Ramos (cell line): ENCODE measurements around the gene R3HDM4.

Source experiments
- in situ Hi-C: fragments of 300-500 bp; cut with MboI; formaldehyde crosslinking; loops from one replicate; pipeline ENCODE4 v1.14.3; 2022; ENCODE audit warnings: low sequenced_read_pairs; ENCODE audit not compliant: unreplicated experiment

The R3HDM4 gene

DNA sequence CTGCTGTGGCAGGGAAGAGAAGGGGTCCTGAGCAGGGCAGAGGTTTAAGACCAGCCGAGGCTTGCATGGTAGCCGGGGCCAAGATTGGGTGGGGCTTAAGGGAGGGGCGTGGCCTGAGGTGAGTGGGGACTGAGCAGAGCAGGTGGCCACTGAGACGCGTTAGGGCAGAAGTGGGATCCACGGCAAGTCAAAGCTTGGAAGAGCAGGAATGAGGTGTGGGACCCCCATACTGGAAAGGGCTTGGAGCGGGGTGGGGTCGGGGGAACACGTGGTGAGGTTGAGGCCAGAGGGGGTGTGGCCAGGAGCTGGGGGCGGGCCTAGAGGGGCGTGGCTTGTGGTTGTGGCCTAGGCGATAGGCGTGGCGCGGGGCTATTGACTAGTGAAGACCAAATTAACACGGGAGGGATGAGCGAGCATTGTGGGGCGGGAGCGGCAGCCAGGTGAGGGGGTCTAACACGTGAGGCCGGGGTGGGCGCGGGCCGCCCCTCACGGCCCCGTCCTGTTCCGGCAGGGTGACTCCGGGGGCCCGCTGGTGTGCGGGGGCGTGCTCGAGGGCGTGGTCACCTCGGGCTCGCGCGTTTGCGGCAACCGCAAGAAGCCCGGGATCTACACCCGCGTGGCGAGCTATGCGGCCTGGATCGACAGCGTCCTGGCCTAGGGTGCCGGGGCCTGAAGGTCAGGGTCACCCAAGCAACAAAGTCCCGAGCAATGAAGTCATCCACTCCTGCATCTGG, 50.3 kb downstream of the R3HDM4 start:
- in situ Hi-C loops = no loop called here

GRCh38 chr19:861756-862580, 51.1 kb downstream of the R3HDM4 start:
- in situ Hi-C loops = no loop called here

GRCh38 chr19:861141-861755, 51.8 kb downstream of the R3HDM4 start:
- in situ Hi-C loops = no loop called here

DNA sequence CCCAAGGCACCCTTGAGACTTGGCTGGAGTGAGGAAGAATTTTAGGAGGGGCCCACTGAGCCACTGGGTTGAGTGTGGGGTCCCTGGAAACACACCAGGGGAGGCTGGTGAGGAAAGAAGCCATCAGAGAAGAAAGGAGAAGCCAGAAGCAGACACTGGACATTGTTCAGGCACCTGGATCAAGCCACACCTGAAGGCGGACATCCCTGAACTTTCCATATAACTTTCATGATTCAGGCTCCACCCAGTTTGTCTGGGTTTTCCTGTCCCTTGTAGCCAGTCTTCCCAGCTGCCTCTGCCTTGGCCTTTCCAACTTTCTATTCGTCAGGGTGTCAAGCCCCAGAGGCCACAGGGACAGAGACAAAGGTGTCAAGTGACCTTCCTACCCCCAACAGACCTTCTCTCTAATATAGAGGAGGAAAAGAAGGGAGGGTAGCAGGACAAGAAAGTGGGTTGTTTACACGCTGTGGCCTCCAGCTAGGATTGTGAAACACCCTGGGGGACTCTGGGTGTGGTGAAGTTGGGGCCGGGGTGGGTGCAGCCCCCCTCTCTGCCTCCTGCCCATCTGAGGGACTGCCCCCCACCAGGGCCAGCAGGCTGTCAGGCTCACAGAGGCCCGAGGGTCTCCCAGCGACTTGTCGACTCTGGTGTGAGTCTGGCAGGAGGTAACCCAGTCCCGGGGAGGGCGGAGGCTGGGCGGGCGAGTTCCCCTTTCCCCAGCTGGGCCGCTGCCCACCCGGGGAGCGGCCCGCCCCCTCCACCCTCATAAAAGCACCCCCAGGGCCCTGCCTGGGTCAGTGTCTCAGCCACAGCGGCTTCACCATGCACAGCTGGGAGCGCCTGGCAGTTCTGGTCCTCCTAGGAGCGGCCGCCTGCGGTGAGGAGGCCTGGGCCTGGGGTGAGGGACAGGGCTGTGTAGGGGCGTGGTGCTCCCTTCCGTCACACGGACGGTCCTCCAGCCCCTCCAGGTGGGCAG, 53.9 kb downstream of the R3HDM4 start, which contains the start of gene CFD:
CFD (plus strand) TSS at position 797 of the 976 bp plus-strand sequence; CDS start at position 823, 26 bp downstream.
- in situ Hi-C loops = loop anchor here (5.0 to 10.0 kb wide), 2 partner anchors 63 to 126 kb away; partner anchors contain the start of gene WDR18

- in situ Hi-C loops = loop anchor here (5.0 to 10.0 kb wide), 2 partner anchors 64 to 127 kb away; partner anchors contain the start of gene WDR18
These were observed 54.7 kb downstream of the R3HDM4 start for GRCh38 chr19:858284-858683.

- in situ Hi-C loops = loop anchor here (5.0 to 10.0 kb wide), 2 partner anchors 67 to 129 kb away; partner anchors contain the start of gene WDR18
These were observed 57.4 kb downstream of the R3HDM4 start for GRCh38 chr19:855566-856120.

DNA sequence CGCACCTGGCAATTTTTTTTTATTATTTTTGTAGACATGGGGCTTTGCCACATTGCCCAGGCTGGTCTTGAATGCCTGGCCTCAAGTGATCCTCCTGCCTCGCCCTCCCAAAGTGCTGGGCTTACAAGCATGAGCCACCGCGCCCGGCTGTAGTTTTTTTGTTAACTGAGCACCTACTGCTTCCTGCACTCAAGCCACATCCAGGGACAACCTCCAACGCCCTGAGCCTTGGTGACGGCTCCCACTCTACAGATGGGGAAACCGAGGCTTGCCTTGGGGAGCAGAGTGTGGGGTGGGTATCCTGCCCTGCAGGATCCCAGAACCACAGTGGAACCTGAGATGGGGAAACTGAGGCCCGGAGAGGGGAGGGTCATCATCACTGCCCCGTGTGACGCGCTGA, 57.9 kb downstream of the R3HDM4 start:
- in situ Hi-C loops = loop anchor here (5.0 to 10.0 kb wide), 2 partner anchors 67 to 130 kb away; partner anchors contain the start of gene WDR18

GRCh38 chr19:854549-854948, 58.5 kb downstream of the R3HDM4 start:
- in situ Hi-C loops = loop anchor here (10.0 kb wide), 1 partner anchor 130 kb away; the partner anchor contains the start of gene WDR18

GRCh38 chr19:853614-854220, 59.3 kb downstream of the R3HDM4 start:
- in situ Hi-C loops = loop anchor here (10.0 kb wide), 1 partner anchor 131 kb away; the partner anchor contains the start of gene WDR18

DNA sequence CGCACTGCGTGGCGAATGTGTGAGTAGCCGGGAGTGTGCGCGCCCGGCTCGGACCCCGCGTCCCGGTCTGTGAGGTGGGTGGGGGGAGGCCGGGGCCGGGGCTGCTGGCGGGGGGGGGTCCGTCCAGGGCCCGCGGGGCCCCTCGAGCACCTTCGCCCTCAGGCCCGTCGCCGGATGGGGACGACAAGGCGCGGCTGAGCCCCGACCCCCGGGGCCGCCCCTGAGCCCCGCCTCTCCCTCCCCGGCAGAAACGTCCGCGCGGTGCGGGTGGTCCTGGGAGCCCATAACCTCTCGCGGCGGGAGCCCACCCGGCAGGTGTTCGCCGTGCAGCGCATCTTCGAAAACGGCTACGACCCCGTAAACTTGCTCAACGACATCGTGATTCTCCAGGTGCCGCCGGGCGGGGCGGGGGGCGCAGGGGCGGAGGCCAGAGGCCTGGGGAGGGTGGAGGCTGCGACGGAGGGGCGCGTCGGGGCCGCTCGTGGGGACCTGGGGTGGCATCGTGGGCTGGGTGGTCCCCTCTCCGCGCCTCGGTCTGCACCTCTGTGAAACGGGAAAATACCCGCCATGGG, 59.9 kb downstream of the R3HDM4 start:
- in situ Hi-C loops = loop anchor here (10.0 kb wide), 1 partner anchor 132 kb away; the partner anchor contains the start of gene WDR18

GRCh38 chr19:852136-853013, 60.6 kb downstream of the R3HDM4 start, which contains the start of gene ELANE:
TSS of gene ELANE (plus strand) at chr19:852303. CDS start at chr19:852329, 26 bp downstream.
- in situ Hi-C loops = loop anchor here (10.0 kb wide), 1 partner anchor 132 kb away; the partner anchor contains the start of gene WDR18

GRCh38 chr19:850979-851335, 62.1 kb downstream of the R3HDM4 start:
- in situ Hi-C loops = loop anchor here (10.0 kb wide), 1 partner anchor 134 kb away; the partner anchor contains the start of gene WDR18

DNA sequence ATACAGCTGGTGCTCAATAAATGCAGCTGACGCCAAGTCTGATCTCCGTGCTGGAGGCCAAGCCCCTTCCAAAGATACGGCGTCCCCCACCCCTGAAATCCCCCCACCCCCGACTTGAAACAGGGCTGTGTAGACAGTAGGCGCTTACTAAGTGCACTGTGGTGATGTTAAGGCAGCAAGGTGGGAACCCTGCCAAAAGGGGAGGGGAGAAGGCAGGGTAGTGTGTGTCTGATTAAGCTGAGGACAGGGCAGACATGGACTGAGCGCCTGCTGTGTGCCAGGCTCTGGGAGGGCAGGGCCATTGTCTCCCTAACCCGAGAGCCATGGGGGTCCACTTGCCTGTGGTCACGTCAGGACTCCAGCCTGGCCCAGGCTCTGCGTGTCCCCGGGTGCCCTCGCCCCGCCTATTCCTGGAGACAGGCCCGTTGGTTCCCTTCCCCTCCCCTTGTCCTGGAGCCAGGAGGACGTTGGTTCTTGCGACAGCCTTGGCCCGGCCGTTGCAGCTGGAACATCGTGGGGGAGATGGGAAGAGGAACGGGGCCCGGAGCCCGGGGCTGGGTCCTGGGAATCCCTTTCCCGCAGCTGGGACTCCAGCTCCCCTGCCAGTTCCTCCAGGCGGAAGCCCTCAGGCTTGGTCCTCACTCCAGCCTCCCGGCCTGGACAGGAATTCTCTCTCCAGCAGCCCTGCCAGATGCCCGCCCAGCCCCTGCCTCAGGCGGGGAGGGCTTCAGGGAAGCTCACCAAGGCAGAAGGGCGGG, 62.6 kb downstream of the R3HDM4 start:
- in situ Hi-C loops = loop anchor here (10.0 kb wide), 1 partner anchor 134 kb away; the partner anchor contains the start of gene WDR18

GRCh38 chr19:849195-849594, 63.8 kb downstream of the R3HDM4 start:
- in situ Hi-C loops = loop anchor here (5.0 kb wide), 1 partner anchor 87 kb away; no protein-coding TSS in a partner anchor

- in situ Hi-C loops = loop anchor here (5.0 kb wide), 1 partner anchor 86 kb away; no protein-coding TSS in a partner anchor
These were observed 64.6 kb downstream of the R3HDM4 start for GRCh38 chr19:848386-848921.
